ENCODE data around the gene ANKDD1B.
"Not testable (repeated sequence)": the region's sequence is repeated elsewhere in the genome, so short reads cannot be mapped to it uniquely, and the experiment has no call there.

Gene ANKDD1B

GRCh38 chr5:75611311-75612225, at the start of gene ANKDD1B:
Gene ANKDD1B (plus strand): TSS chr5:75611453. CDS start chr5:75611635, 182 bp downstream.
- DNase-seq: no peak

GRCh38 chr5:75565991-75566709, 45.1 kb upstream of the ANKDD1B start:
- peak; percentile 36 for DNase-seq

- peak; percentile 94 for DNase-seq
Measured at GRCh38 chr5:75566710-75567309, 44.4 kb upstream of the ANKDD1B start.

- peak; percentile 76 for DNase-seq
Measured at GRCh38 chr5:75567710-75568109, 43.5 kb upstream of the ANKDD1B start.

GRCh38 chr5:75568202-75568601, 43.1 kb upstream of the ANKDD1B start:
- DNase-seq: peak; percentile 61

- peak; percentile 30 for DNase-seq
Measured at GRCh38 chr5:75571547-75571946, 39.7 kb upstream of the ANKDD1B start.

GRCh38 chr5:75574791-75575190, 36.5 kb upstream of the ANKDD1B start:
- no peak for DNase-seq

- DNase-seq: not testable (repeated sequence)
Measured at GRCh38 chr5:75578280-75578679, 33.0 kb upstream of the ANKDD1B start.

GRCh38 chr5:75584641-75585040, 26.6 kb upstream of the ANKDD1B start:
- no peak for DNase-seq

- no peak for DNase-seq
Measured at GRCh38 chr5:75588666-75589065, 22.6 kb upstream of the ANKDD1B start.

GRCh38 chr5:75600535-75600934, 10.7 kb upstream of the ANKDD1B start:
- no peak for DNase-seq

GRCh38 chr5:75601567-75601966, 9.7 kb upstream of the ANKDD1B start:
- DNase-seq: no peak

GRCh38 chr5:75601996-75602395, 9.3 kb upstream of the ANKDD1B start:
- no peak for DNase-seq

GRCh38 chr5:75603371-75603770, 7.9 kb upstream of the ANKDD1B start:
- no peak for DNase-seq

GRCh38 chr5:75603821-75604220, 7.4 kb upstream of the ANKDD1B start:
- DNase-seq: no peak

- DNase-seq: not testable (repeated sequence)
Measured at GRCh38 chr5:75607341-75607740, 3.9 kb upstream of the ANKDD1B start.

- no peak for DNase-seq
Measured at GRCh38 chr5:75608870-75609269, 2.4 kb upstream of the ANKDD1B start.

- DNase-seq: no peak
Measured at GRCh38 chr5:75610201-75610600, 1.1 kb upstream of the ANKDD1B start.

GRCh38 chr5:75610859-75611310, 368 bp upstream of the ANKDD1B start:
- DNase-seq: not testable (repeated sequence)

- DNase-seq: no peak
Measured at GRCh38 chr5:75612226-75612569, 945 bp downstream of the ANKDD1B start.

- no peak for DNase-seq
Measured at GRCh38 chr5:75612901-75613300, 1.6 kb downstream of the ANKDD1B start.

GRCh38 chr5:75614176-75614575, 2.9 kb downstream of the ANKDD1B start:
- DNase-seq: no peak

GRCh38 chr5:75616371-75616881, 5.2 kb downstream of the ANKDD1B start:
- no peak for DNase-seq
